ENCODE results near the gene THYN1. TPM values are rescaled to one million over a fixed set of nuclear protein-coding genes. Genes with fewer than 3 reads are reported as not detected.
A peak's percentile ranks its signal among the peaks of the same experiment; 100 is the strongest.

THYN1 gene
- total RNA-seq, 1 experiment from 2014 or later: 97.0 TPM

GRCh38 chr11:134260983-134261382 is 7.8 kb upstream of the THYN1 start:
- H3K27ac ChIP-seq (ENCODE audit: insufficient read length, low read depth, low read length): no peak overlapping the region
- H3T11ph ChIP-seq (ENCODE audit: low read length): no peak overlapping the region
- Mint-ChIP-seq H3K36me3 (ENCODE audit: insufficient read depth in 1 of 3, low read depth in 3 of 3) (peaks cover 30 to 75% (median 56%) of the 10 kb centered on the region in 3 experiments; a peak in 6 of 7 replicates), H3K27ac (peak overlapping the region in 1 of 3 experiments; percentile 74; a peak in 1 of 7 replicates), H3K27me3 (ENCODE audit: low read depth) (no peaks in the 10 kb centered on the region), H3K9me3 (no peaks in the 10 kb centered on the region), H3K4me3 (no peak overlapping the region), H3K4me1 (peaks cover 2 to 3% of the 10 kb centered on the region in 2 experiments; a peak in 3 of 4 replicates)
- H3K4me2 ChIP-seq (ENCODE audit: insufficient read depth, insufficient read length, low read length): no peak overlapping the region
- H3K23ac ChIP-seq (ENCODE audit: insufficient read length, low read depth, low read length): no peak overlapping the region
- H2BK120ac ChIP-seq (ENCODE audit: low read depth, low read length, poor library complexity, severe bottlenecking): no peak overlapping the region
- no peaks in the 10 kb centered on the region for H3K79me1 ChIP-seq (ENCODE audit: insufficient read depth, low read depth, low read length, poor library complexity, severe bottlenecking)
- no peak overlapping the region for H2BK12ac ChIP-seq (ENCODE audit: insufficient read length, low read depth, low read length)
- TF ChIP-seq CTCF (conservative IDR thresholded peaks at IDR 0.05): no peak
- peaks cover 4% of the 10 kb centered on the region; the same call in 1 of the 2 replicates for H3K4me1 ChIP-seq (ENCODE audit: insufficient read depth, low read length)
- H4K20me1 ChIP-seq (ENCODE audit: control insufficient read depth, insufficient read depth, insufficient read length): no peaks in the 10 kb centered on the region
- no peak overlapping the region for H3K18ac ChIP-seq (ENCODE audit: insufficient read length, low read depth, low read length)
- no peaks in the 10 kb centered on the region for H3K79me2 ChIP-seq (ENCODE audit: insufficient read depth, low read length)
- no peak overlapping the region for H3K56ac ChIP-seq (ENCODE audit: insufficient read length, low read depth, low read length)
- H2BK20ac ChIP-seq (ENCODE audit: low read depth, low read length, poor library complexity, severe bottlenecking): no peak overlapping the region
- no peak overlapping the region for H2BK15ac ChIP-seq (ENCODE audit: low read depth, low read length)
- no peak overlapping the region for H3K4ac ChIP-seq (ENCODE audit: low read depth, low read length)
- H3K27me3 ChIP-seq (ENCODE audit: insufficient read depth, low read length): no peaks in the 10 kb centered on the region
- no peak overlapping the region for H3K9ac ChIP-seq (ENCODE audit: extremely low read depth, insufficient read length, low read length)
- no peak for DNase-seq
- H2AK5ac ChIP-seq (ENCODE audit: insufficient read length, low read length): no peak overlapping the region
- H3K9me3 ChIP-seq (ENCODE audit: control insufficient read depth, low read depth, low read length): no peaks in the 10 kb centered on the region
- no peak overlapping the region for H3K14ac ChIP-seq (ENCODE audit: insufficient read depth, low read length)
- no peaks in the 10 kb centered on the region for H3K23me2 ChIP-seq (ENCODE audit: insufficient read length, low read depth, low read length, poor library complexity, severe bottlenecking)
- H2BK5ac ChIP-seq (ENCODE audit: insufficient read length, low read length): no peak overlapping the region
- no peak overlapping the region for H4K5ac ChIP-seq (ENCODE audit: insufficient read length, low read depth, low read length)
- no peak overlapping the region for H4K8ac ChIP-seq (replicated peaks; ENCODE audit: insufficient read length, low read depth, low read length)
- H4K91ac ChIP-seq (ENCODE audit: insufficient read length, low read depth, low read length): no peak overlapping the region
- WGBS (ENCODE audit: extremely low coverage, insufficient read length, low lambda C conversion rate): no CpG with 5 or more reads among the region's 16 CpGs
- H2AFZ ChIP-seq (ENCODE audit: low read length): no peak overlapping the region

Measured in H9 (cell line).